Measurements from ENCODE around the gene PCDH15.
A peak's percentile ranks its signal among the peaks of the same experiment; 100 is the strongest.

The PCDH15 gene

DNA sequence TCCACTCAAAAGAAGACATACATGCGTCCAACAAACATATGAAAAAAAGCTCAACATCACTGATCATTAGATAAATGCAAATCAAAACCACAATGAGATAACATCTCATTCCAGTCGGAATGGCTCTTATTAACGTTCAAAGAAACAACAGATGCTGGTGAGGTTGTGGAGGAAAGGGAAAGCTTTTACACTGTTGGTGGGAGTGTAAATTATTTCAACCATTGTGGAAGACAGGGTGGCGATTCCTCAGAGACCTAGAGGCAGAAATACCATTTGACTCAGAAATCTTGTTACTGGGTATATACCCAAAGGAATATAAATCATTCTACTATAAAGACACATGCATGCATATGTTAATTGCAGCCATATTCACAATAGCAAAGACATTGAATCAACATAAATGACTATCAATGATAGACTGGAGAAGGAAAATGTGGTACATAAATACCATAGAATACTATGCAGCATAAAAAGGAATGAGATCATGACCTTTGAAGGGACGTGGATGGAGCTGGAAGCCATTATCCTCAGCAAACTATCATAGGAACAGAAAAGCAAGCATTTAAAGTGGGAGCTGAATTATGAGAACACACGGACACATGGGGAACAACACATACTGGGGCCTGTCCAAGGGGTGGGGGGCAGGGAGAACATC, 28.4 kb downstream of the PCDH15 start:
- H3K27me3 ChIP-seq (ENCODE audit: insufficient read depth, low read length): no peaks in the 10 kb centered on the region
- H3K9me3 ChIP-seq (ENCODE audit: low read length): no peaks in the 10 kb centered on the region
- H2AFZ ChIP-seq (ENCODE audit: low read depth, low read length): no peak overlapping the region
- no peaks in the 10 kb centered on the region for H3K36me3 ChIP-seq (ENCODE audit: insufficient read depth, low read length)
- H3K4me1 ChIP-seq (ENCODE audit: insufficient read depth, low read length): peaks cover 12% of the 10 kb centered on the region
- H3K4me3 ChIP-seq (ENCODE audit: low read length): no peak overlapping the region

DNA sequence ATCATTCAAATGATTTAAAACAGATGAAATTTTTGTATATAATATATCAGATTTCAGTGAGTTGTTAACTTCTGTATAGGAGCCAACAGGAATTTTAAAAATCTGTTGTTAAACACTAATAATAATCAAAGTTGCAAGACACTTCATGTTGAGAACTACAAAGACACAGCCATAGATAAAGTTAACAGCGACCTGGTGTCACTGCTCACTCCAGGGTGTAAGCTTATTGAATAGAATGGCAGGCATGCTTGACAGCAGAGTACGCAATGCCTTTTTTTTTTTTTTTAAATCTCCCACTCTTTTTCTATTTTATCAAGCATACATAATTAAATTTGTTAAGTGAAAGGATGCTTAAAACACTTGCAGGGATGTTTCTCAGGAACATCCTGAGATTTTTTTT, 32.0 kb downstream of the PCDH15 start:
- no peaks in the 10 kb centered on the region for H3K27me3 ChIP-seq (ENCODE audit: insufficient read depth, low read length)
- no peak overlapping the region for H3K4me3 ChIP-seq (ENCODE audit: low read length)
- H3K4me1 ChIP-seq (ENCODE audit: insufficient read depth, low read length): peaks cover 12% of the 10 kb centered on the region
- H3K9me3 ChIP-seq (ENCODE audit: low read length): no peaks in the 10 kb centered on the region
- no peaks in the 10 kb centered on the region for H3K36me3 ChIP-seq (ENCODE audit: insufficient read depth, low read length)
- no peak overlapping the region for H2AFZ ChIP-seq (ENCODE audit: low read depth, low read length)

GRCh38 chr10:54758791-54759190, 42.2 kb downstream of the PCDH15 start:
- Histone ChIP-seq H3K9me3 (ENCODE audit: low read length) (no peaks in the 10 kb centered on the region), H3K36me3 (ENCODE audit: insufficient read depth, low read length) (no peaks in the 10 kb centered on the region), H3K4me3 (ENCODE audit: low read length) (no peak overlapping the region), H2AFZ (ENCODE audit: low read depth, low read length) (no peak overlapping the region), H3K27me3 (ENCODE audit: insufficient read depth, low read length) (no peaks in the 10 kb centered on the region), H3K4me1 (ENCODE audit: insufficient read depth, low read length) (no peaks in the 10 kb centered on the region)

DNA sequence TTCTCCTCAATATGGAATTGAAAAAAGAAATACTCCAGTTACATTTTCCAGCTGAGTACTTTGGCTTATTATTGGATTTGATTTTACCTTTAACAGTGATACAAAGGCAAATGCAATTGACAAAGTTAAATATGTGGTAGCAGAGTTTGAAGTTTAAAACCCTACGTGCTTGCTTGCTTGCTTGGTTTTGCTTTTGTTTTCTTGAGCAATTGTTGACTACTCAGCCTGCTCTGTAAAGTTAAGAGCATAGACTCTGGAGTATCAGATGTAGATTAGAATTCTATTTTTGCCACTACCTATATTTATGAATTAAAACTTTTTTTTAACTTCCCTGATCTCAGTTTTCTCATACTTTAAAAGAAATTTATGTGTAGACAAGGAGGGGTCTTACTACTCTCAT, 51.4 kb downstream of the PCDH15 start:
- no peak overlapping the region for H3K4me3 ChIP-seq (ENCODE audit: low read length)

DNA sequence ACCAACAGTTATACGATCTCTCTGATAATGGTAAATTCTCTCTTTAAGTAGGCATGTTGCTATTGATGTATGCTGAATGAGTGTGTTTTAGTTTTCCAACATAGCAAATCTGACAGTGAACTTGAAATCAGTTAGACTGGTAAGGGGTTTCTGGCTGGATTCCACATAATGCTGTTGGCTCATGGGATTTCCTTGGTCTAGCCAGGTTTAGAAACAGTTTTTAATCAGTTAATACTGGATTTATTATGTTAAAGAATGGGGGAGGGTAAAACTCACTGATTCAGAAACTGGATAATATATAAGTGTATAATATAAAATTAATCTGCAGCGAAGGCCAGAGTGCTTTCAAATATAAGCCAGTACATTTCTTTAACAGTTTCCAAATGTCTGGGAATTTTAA, 55.6 kb downstream of the PCDH15 start:
- Histone ChIP-seq H3K4me3 (ENCODE audit: low read length) (no peak overlapping the region), H3K27me3 (ENCODE audit: insufficient read depth, low read length) (no peaks in the 10 kb centered on the region), H2AFZ (ENCODE audit: low read depth, low read length) (no peak overlapping the region), H3K36me3 (ENCODE audit: insufficient read depth, low read length) (no peaks in the 10 kb centered on the region), H3K9me3 (ENCODE audit: low read length) (no peaks in the 10 kb centered on the region), H3K4me1 (ENCODE audit: insufficient read depth, low read length) (no peaks in the 10 kb centered on the region)

More for the DNA sequence above, 51.4 kb downstream of the PCDH15 start:
- Histone ChIP-seq H3K9me3 (ENCODE audit: low read length) (no peaks in the 10 kb centered on the region), H3K36me3 (ENCODE audit: insufficient read depth, low read length) (no peaks in the 10 kb centered on the region), H2AFZ (ENCODE audit: low read depth, low read length) (no peak overlapping the region), H3K4me1 (ENCODE audit: insufficient read depth, low read length) (no peaks in the 10 kb centered on the region), H3K27me3 (ENCODE audit: insufficient read depth, low read length) (no peaks in the 10 kb centered on the region)

DNA sequence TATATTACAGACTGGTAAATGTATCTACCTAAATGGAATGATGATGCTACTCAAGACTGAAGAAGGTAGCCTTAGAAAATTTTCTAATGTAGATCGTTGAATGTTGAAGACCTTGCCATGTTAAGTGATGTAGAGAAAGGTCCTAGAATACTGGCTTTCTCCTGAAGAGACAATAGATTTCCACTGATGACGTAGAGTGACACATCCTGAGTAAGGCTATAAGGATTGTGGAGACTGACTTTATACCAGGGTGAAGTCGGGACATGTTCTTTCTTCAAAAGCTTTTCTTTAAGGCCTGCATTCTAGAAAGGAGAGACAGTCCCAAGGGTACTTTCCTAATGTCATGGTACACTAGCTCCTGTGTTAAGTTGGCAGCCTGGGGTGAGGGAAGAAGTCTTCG, 58.6 kb downstream of the PCDH15 start:
- Histone ChIP-seq H3K4me3 (ENCODE audit: low read length) (no peak overlapping the region), H3K36me3 (ENCODE audit: insufficient read depth, low read length) (no peaks in the 10 kb centered on the region), H3K4me1 (ENCODE audit: insufficient read depth, low read length) (no peaks in the 10 kb centered on the region), H3K9me3 (ENCODE audit: low read length) (no peaks in the 10 kb centered on the region), H3K27me3 (ENCODE audit: insufficient read depth, low read length) (no peaks in the 10 kb centered on the region), H2AFZ (ENCODE audit: low read depth, low read length) (no peak overlapping the region)

- Histone ChIP-seq H3K9me3 (ENCODE audit: low read length) (no peaks in the 10 kb centered on the region), H3K4me1 (ENCODE audit: insufficient read depth, low read length) (no peaks in the 10 kb centered on the region), H3K27me3 (ENCODE audit: insufficient read depth, low read length) (no peaks in the 10 kb centered on the region), H3K4me3 (ENCODE audit: low read length) (no peak overlapping the region), H2AFZ (ENCODE audit: low read depth, low read length) (no peak overlapping the region), H3K36me3 (ENCODE audit: insufficient read depth, low read length) (no peaks in the 10 kb centered on the region)
Observed at GRCh38 chr10:54728511-54728910, 72.5 kb downstream of the PCDH15 start.

- no peak overlapping the region for H2AFZ ChIP-seq (ENCODE audit: low read depth, low read length)
- no peaks in the 10 kb centered on the region for H3K9me3 ChIP-seq (ENCODE audit: low read length)
- H3K36me3 ChIP-seq (ENCODE audit: insufficient read depth, low read length): no peaks in the 10 kb centered on the region
- no peaks in the 10 kb centered on the region for H3K27me3 ChIP-seq (ENCODE audit: insufficient read depth, low read length)
- no peaks in the 10 kb centered on the region for H3K4me1 ChIP-seq (ENCODE audit: insufficient read depth, low read length)
- no peak overlapping the region for H3K4me3 ChIP-seq (ENCODE audit: low read length)
Observed at GRCh38 chr10:54722075-54722474, 79.0 kb downstream of the PCDH15 start.

DNA sequence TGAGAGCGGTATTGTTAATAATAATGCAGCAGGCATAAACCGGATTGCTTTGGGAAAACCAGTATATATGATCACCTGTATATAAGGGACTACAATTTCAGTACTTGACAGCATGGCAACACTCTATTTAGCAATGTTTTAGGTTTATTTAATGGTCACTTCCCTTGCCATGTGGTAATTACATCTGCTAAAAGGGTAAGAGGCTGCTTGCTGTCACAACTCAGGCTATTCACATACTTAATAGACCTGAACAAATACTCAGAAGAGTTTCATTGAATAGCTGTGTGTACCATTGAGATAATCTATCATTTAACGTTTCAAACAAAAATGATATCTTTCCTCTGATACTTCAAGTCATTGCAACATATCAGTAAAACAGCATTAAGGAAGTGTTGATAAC, 90.1 kb downstream of the PCDH15 start:
- Histone ChIP-seq H2AFZ (ENCODE audit: low read depth, low read length) (no peak overlapping the region), H3K4me1 (ENCODE audit: insufficient read depth, low read length) (peaks cover 7% of the 10 kb centered on the region), H3K4me3 (ENCODE audit: low read length) (no peak overlapping the region), H3K9me3 (ENCODE audit: low read length) (no peaks in the 10 kb centered on the region), H3K36me3 (ENCODE audit: insufficient read depth, low read length) (no peaks in the 10 kb centered on the region), H3K27me3 (ENCODE audit: insufficient read depth, low read length) (no peaks in the 10 kb centered on the region)

DNA sequence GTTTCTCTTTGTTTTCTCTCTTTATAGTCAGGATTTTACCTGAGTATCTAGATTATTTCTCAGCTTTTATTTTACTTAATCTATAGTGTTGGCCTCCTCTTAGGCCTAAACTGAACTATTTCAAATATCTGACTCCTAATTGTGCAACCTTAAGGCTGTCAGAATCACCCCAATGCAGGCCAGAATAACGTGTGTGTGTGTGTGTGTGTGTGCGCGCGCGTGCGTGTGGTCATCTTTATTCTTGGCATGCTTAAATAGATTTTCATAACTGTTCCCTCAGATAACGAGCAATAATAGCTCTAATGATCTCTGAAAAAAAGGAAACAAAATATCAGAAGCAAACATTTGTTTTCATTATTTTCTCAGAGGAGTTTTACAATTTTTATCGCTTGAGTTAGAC, 92.4 kb downstream of the PCDH15 start:
- no peak overlapping the region for H3K4me3 ChIP-seq (ENCODE audit: low read length)
- no peaks in the 10 kb centered on the region for H3K9me3 ChIP-seq (ENCODE audit: low read length)
- H3K4me1 ChIP-seq (ENCODE audit: insufficient read depth, low read length): peaks cover 7% of the 10 kb centered on the region
- peak overlapping the region; percentile 72 for H2AFZ ChIP-seq (ENCODE audit: low read depth, low read length)
- H3K27me3 ChIP-seq (ENCODE audit: insufficient read depth, low read length): no peaks in the 10 kb centered on the region
- no peaks in the 10 kb centered on the region for H3K36me3 ChIP-seq (ENCODE audit: insufficient read depth, low read length)

DNA sequence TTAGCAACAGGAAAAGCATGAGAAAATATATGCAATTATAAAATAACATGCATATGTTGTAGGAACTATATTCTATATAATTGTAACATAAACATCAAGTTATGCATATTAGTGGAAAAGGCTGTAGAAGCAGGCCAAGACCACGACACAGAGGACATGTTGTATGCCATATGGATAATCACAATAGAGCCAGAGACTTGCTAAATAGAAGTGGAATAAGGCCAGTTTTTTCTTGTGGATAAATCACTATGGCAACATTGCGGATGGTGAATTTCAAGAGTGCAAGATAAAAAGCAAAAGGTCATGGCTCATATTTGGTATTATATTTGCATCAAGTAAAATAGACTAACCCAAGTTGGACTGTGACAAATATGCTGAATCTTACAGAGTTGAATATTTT, 93.0 kb downstream of the PCDH15 start:
- H3K9me3 ChIP-seq (ENCODE audit: low read length): no peaks in the 10 kb centered on the region
- H3K27me3 ChIP-seq (ENCODE audit: insufficient read depth, low read length): no peaks in the 10 kb centered on the region
- H2AFZ ChIP-seq (ENCODE audit: low read depth, low read length): peak overlapping the region; percentile 87
- no peaks in the 10 kb centered on the region for H3K36me3 ChIP-seq (ENCODE audit: insufficient read depth, low read length)
- H3K4me1 ChIP-seq (ENCODE audit: insufficient read depth, low read length): peaks cover 7% of the 10 kb centered on the region
- no peak overlapping the region for H3K4me3 ChIP-seq (ENCODE audit: low read length)

- H3K36me3 ChIP-seq (ENCODE audit: insufficient read depth, low read length): no peaks in the 10 kb centered on the region
- H3K4me1 ChIP-seq (ENCODE audit: insufficient read depth, low read length): peaks cover 2% of the 10 kb centered on the region
- H2AFZ ChIP-seq (ENCODE audit: low read depth, low read length): no peak overlapping the region
- H3K4me3 ChIP-seq (ENCODE audit: low read length): no peak overlapping the region
- H3K9me3 ChIP-seq (ENCODE audit: low read length): no peaks in the 10 kb centered on the region
- H3K27me3 ChIP-seq (ENCODE audit: insufficient read depth, low read length): no peaks in the 10 kb centered on the region
Observed at GRCh38 chr10:54702583-54703485, 98.2 kb downstream of the PCDH15 start.

DNA sequence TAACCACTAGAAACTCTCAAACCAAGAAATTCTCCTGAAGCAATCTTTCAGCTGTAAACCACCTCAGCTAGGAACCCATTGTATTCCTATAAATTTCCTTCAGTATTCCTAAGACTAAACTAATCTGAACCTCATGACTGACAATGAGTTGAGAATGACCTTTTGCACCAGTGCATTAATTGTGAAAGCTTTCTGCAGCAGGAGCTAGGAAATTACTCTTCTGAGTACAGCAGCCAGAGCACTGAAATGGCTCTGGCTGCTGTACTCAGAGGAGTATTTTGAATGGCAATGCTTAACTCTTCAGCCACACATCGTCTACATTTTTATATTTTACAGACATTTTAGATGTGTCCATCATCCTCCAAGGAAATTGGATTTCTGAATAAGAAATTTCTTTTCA, 109.7 kb downstream of the PCDH15 start:
- Histone ChIP-seq H2AFZ (ENCODE audit: low read depth, low read length) (peak overlapping the region; percentile 23), H3K4me3 (ENCODE audit: low read length) (no peak overlapping the region), H3K4me1 (ENCODE audit: insufficient read depth, low read length) (peaks cover 5% of the 10 kb centered on the region), H3K9me3 (ENCODE audit: low read length) (no peaks in the 10 kb centered on the region), H3K36me3 (ENCODE audit: insufficient read depth, low read length) (no peaks in the 10 kb centered on the region), H3K27me3 (ENCODE audit: insufficient read depth, low read length) (no peaks in the 10 kb centered on the region)

Measured in neuron (in vitro differentiated cells).